Measurements from ENCODE around the gene FBXO31.
"Not testable (repeated sequence)": the region's sequence is repeated elsewhere in the genome, so short reads cannot be mapped to it uniquely, and the experiment has no call there.

Gene FBXO31

GRCh38 chr16:87384875-87385167 is 1.2 kb upstream of the FBXO31 start:
- not testable (repeated sequence) for DNase-seq (ENCODE audit: low spot score)

- DNase-seq (ENCODE audit: low spot score) = peak; percentile 48
Measured at GRCh38 chr16:87384162-87384874, 742 bp upstream of the FBXO31 start.

DNA sequence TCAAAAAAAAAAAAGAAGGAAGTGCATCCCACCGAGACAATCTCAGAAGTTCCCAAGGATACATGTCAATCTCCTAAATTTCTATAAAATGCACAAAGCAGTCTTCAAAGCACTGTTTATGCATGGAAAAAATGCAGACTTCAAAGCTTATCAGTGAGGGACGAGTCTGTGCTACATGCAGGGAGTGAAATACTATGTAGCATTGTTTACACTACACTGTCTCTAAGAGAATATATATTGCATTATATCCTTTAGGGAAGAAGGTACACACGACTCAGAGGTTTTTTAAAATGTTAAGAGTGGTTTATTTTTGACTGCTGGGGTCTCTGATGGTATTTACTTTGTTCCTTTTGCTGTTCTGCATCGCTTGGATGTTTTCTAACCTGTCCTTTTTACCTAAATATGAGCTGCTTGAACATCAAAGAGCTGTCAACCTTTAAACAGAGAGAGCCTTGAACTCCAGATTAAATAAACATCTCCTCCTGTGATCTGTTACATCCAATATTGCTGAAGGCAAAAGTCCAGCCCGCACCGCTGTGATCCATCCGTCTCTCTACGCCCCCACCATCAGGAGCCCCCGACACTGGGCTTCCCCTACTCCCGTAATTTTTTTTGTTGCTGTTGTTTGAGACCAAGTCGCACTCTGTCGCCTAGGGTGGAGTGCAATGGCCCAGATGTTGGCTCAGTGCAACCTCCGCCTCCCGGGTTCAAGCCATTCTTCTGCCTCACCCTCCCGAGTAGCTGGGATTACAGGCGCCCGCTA is 1.4 kb downstream of the FBXO31 start:
- DNase-seq (ENCODE audit: low spot score) = no peak

- no peak for DNase-seq (ENCODE audit: low spot score)
Measured at GRCh38 chr16:87380881-87381280, 2.7 kb downstream of the FBXO31 start.

DNA sequence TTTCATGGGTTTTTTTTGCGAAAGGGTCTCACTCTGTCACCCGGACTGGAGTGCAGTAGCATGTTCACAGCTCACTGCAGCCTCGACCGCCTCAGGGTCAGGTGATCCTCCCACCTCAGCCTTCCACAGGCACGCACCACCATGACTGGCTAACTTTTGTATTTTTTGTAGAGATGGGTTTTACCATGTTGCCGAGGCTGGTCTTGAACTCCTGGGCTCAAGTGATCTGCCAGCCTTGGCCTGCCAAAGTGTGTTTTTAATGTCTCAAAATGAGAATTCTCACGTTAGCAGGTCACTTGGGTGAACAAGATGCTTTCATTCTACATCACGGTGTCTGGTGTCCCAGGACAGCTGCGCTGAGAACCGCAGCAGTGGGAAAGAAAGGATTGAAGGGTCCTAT is 3.2 kb downstream of the FBXO31 start:
- DNase-seq (ENCODE audit: low spot score) = no peak

GRCh38 chr16:87379312-87379752 is 4.2 kb downstream of the FBXO31 start:
- not testable (repeated sequence) for DNase-seq (ENCODE audit: low spot score)

- no peak for DNase-seq (ENCODE audit: low spot score)
Measured at GRCh38 chr16:87376660-87377059, 6.9 kb downstream of the FBXO31 start.

- DNase-seq (ENCODE audit: low spot score) = no peak
Measured at GRCh38 chr16:87375426-87376135, 8.0 kb downstream of the FBXO31 start.

- no peak for DNase-seq (ENCODE audit: low spot score)
Measured at GRCh38 chr16:87374313-87374712, 9.3 kb downstream of the FBXO31 start.

GRCh38 chr16:87372305-87372704 is 11.3 kb downstream of the FBXO31 start:
- no peak for DNase-seq (ENCODE audit: low spot score)

- no peak for DNase-seq (ENCODE audit: low spot score)
Measured at GRCh38 chr16:87371261-87371866, 12.2 kb downstream of the FBXO31 start.

DNA sequence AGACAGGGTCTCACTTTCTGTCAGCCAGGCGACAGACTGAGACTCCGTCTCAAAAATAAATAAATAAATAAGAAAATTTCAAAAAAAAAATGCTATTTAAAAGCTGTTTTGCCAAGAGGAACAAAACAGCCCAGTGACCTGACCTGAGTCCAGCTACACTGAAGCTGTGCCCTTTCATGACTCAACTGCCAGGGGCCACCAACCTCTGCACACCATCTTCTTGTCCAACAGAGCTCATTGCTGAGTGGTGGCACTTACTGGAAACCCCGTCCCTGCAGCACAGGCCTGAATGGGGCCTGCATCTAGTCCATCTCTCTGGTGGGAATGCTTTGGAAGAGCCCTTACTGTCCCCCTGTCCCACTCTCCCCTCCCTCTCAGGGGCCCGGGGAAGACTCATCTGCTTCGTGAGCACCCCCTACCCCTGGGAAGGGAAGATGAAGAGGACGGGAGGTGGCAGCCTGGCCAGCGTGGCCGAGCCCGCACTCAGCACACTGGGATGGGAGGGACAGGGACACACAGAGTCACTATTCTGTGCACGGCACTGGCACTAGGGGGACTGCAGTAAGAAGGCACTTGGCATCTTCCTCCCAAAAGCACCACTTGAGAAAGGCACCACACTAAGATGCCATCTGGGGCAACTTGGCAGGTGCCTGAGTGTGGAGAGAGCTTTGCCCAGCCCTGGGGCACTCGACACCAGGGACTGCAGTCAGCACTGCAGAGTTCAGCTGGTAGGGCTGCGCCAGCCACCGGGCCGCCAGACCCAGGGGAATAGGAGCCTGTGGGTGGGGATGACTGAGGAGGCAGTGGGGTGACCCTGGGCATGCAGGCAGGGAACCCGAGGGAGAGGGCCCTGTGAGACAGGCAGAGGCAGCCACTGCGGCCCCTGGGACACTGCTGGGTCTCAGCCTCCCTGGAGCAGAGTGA is 13.5 kb downstream of the FBXO31 start:
- DNase-seq (ENCODE audit: low spot score) = peak; percentile 21

- DNase-seq (ENCODE audit: low spot score) = peak; percentile 8
Measured at GRCh38 chr16:87369117-87369765, 14.3 kb downstream of the FBXO31 start.

GRCh38 chr16:87368029-87368770 is 15.4 kb downstream of the FBXO31 start:
- DNase-seq (ENCODE audit: low spot score) = no peak

DNA sequence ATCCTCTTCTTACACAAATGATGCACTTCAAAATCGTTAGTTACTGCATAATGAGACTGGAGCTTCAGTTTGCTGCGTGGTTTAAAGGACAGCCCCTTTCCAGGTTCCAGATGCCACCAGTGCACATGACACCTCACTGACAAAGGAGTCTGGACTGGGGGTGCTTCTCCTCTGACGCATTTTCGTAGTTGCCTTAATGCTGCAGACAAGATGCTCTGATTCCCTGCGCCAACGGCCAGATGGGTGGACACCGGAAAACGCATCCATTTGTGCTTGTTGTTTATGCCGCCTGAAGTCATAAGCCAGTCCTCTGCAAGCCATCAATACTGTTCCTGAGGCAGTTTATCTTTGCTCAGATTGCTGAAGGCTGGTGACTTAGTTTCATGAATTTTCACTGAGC is 16.0 kb downstream of the FBXO31 start:
- DNase-seq (ENCODE audit: low spot score) = no peak

GRCh38 chr16:87366930-87367329 is 16.6 kb downstream of the FBXO31 start:
- DNase-seq (ENCODE audit: low spot score) = no peak

GRCh38 chr16:87366288-87366687 is 17.3 kb downstream of the FBXO31 start:
- DNase-seq (ENCODE audit: low spot score) = peak; percentile 13

GRCh38 chr16:87365021-87365713 is 18.4 kb downstream of the FBXO31 start:
- DNase-seq (ENCODE audit: low spot score) = no peak

- DNase-seq (ENCODE audit: low spot score) = no peak
Measured at GRCh38 chr16:87363771-87364455, 19.7 kb downstream of the FBXO31 start.
